ENCODE results near the gene VWC2L. TPM values are rescaled to one million over a fixed set of nuclear protein-coding genes. Genes with fewer than 3 reads are reported as not detected.

Gene VWC2L
- total and polyA plus RNA-seq, 2 experiments from 2014 or later: not detected

GRCh38 chr2:214469728-214470127 lies 58.9 kb downstream of the VWC2L start:
- H3K4me3 ChIP-seq: no peak overlapping the region
- 0 out of 2 replicates have a peak, but pooled peaks cover 6% of the 10 kb centered on the region for H3F3A ChIP-seq (ENCODE audit: insufficient read depth)
- no peak for DNase-seq
- no peaks in the 10 kb centered on the region for H3K9me2 ChIP-seq (ENCODE audit: insufficient read depth)
- no peaks in the 10 kb centered on the region for H4K20me1 ChIP-seq (ENCODE audit: insufficient read depth)
- no peak overlapping the region for H3K27ac ChIP-seq
- H2AFZ ChIP-seq: no peak overlapping the region
- H3K9me3 ChIP-seq (ENCODE audit: low read depth): no peaks in the 10 kb centered on the region
- no peak overlapping the region for H3K4me2 ChIP-seq (ENCODE audit: unreplicated experiment)
- no peak overlapping the region for H3K9ac ChIP-seq
- H3K79me2 ChIP-seq (ENCODE audit: insufficient read depth): no peaks in the 10 kb centered on the region
- no peak for TF ChIP-seq EZH2 (IDR thresholded peaks at IDR 0.05; ENCODE audit: insufficient read depth, poor library complexity, severe bottlenecking)
- no peak for TF ChIP-seq EZH2phosphoT487 (IDR thresholded peaks at IDR 0.05; ENCODE audit: insufficient read depth, low read depth)
- in situ Hi-C loops (cut with MboI): no loop called here
- whole genome bisulfite sequencing, 2 experiments (ENCODE audit: low coverage in 1 of 2, low lambda C conversion rate in 2 of 2, missing lambda C conversion rate in 2 of 2): 30 to 40% methylated on average over 3 of the region's 3 CpGs
- H3K36me3 ChIP-seq (ENCODE audit: low read depth): no peaks in the 10 kb centered on the region
- peaks cover 9% of the 10 kb centered on the region for H3K4me1 ChIP-seq (ENCODE audit: insufficient read depth)
- H3K27me3 ChIP-seq (replicated peaks; ENCODE audit: insufficient read depth): no peaks in the 10 kb centered on the region

DNA sequence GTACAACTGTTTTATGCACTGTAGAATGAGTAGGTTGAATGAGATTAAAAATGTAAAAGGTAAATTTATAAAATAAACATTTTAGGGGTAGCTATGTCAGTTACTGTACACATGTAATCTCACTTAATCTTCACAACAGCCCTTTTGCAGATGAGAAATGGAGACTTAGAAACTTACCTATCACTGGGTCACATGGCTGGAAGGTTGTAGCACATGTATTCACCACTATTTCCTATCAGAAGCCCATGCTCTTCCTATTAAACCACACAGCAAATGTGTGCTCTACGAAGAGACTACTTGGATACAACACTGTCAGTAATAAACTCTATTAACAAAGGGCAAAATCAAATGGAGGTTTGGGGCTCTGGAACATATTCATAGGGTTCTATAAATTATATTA lies 60.5 kb downstream of the VWC2L start:
- Histone ChIP-seq H3K4me1 (ENCODE audit: insufficient read depth) (no peaks in the 10 kb centered on the region), H4K20me1 (ENCODE audit: insufficient read depth) (no peaks in the 10 kb centered on the region), H3K9ac (no peak overlapping the region), H2AFZ (no peak overlapping the region), H3K4me2 (ENCODE audit: unreplicated experiment) (no peak overlapping the region), H3K9me3 (ENCODE audit: low read depth) (no peaks in the 10 kb centered on the region), H3F3A (ENCODE audit: insufficient read depth) (no peaks in the 10 kb centered on the region), H3K79me2 (ENCODE audit: insufficient read depth) (no peaks in the 10 kb centered on the region), H3K27ac (no peak overlapping the region), H3K36me3 (ENCODE audit: low read depth) (no peaks in the 10 kb centered on the region), H3K4me3 (no peak overlapping the region), H3K9me2 (ENCODE audit: insufficient read depth) (no peaks in the 10 kb centered on the region), H3K27me3 (replicated peaks; ENCODE audit: insufficient read depth) (no peaks in the 10 kb centered on the region)
- 10 to 15% methylated on average over 1 of the region's 1 CpG for WGBS, 2 experiments (ENCODE audit: low coverage in 1 of 2, low lambda C conversion rate in 2 of 2, missing lambda C conversion rate in 2 of 2)
- no peak for DNase-seq
- no peak for TF ChIP-seq EZH2 (IDR thresholded peaks at IDR 0.05; ENCODE audit: insufficient read depth, poor library complexity, severe bottlenecking)
- TF ChIP-seq EZH2phosphoT487 (IDR thresholded peaks at IDR 0.05; ENCODE audit: insufficient read depth, low read depth): no peak
- in situ Hi-C loops (cut with MboI): no loop called here

DNA sequence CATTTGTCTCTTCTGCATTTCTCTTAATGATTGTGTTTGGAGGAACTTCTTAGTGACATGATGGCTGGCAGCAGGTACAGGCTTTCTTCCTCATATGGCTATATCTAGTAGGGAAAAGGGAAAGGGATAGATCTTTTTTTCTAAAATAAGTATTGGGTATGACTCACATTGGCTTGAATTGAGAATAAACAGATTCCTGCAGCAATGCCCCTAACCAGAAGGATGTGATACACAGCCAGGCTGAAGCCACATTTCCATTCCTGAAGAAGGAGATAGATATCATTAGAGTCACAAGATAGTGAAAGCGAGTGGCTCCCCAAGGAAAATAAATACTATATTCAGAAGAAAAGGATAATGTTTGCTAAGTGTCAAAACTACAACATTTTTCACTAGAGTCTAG lies 61.1 kb downstream of the VWC2L start:
- Histone ChIP-seq H3K4me2 (ENCODE audit: unreplicated experiment) (no peak overlapping the region), H3K9me3 (ENCODE audit: low read depth) (no peaks in the 10 kb centered on the region), H3K4me3 (no peak overlapping the region), H4K20me1 (ENCODE audit: insufficient read depth) (no peaks in the 10 kb centered on the region), H3K9me2 (ENCODE audit: insufficient read depth) (no peaks in the 10 kb centered on the region), H3K27ac (no peak overlapping the region), H3K27me3 (replicated peaks; ENCODE audit: insufficient read depth) (no peaks in the 10 kb centered on the region), H3F3A (ENCODE audit: insufficient read depth) (no peaks in the 10 kb centered on the region), H2AFZ (no peak overlapping the region), H3K79me2 (ENCODE audit: insufficient read depth) (no peaks in the 10 kb centered on the region), H3K36me3 (ENCODE audit: low read depth) (no peaks in the 10 kb centered on the region), H3K4me1 (ENCODE audit: insufficient read depth) (no peaks in the 10 kb centered on the region), H3K9ac (no peak overlapping the region)
- no peak for DNase-seq
- 24 to 36% methylated on average over 1 of the region's 1 CpG for WGBS, 2 experiments (ENCODE audit: low coverage in 1 of 2, low lambda C conversion rate in 2 of 2, missing lambda C conversion rate in 2 of 2)
- in situ Hi-C loops (cut with MboI): no loop called here
- TF ChIP-seq EZH2 (IDR thresholded peaks at IDR 0.05; ENCODE audit: insufficient read depth, poor library complexity, severe bottlenecking) (no peak), EZH2phosphoT487 (IDR thresholded peaks at IDR 0.05; ENCODE audit: insufficient read depth, low read depth) (no peak)

DNA sequence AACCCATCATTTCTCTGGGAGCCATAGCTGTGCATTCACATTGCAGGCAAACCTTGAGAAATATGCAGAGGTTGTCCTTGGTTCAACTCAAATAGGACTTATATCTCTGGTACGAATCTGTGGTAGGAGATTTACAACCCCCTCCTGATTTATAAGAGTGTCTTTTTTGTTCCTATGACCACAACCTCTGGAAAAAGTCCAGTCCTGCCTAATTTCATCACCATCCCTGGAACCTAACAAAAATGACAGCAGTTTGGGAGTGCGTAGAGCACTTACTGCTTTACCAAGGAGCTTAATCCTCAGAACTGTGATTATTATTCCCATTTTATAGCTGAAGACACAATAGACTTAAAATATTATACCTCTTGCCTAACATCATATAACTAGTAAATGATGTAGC lies 66.5 kb downstream of the VWC2L start:
- H3K9ac ChIP-seq: no peak overlapping the region
- TF ChIP-seq EZH2phosphoT487 (IDR thresholded peaks at IDR 0.05; ENCODE audit: insufficient read depth, low read depth): no peak
- no peak for TF ChIP-seq EZH2 (IDR thresholded peaks at IDR 0.05; ENCODE audit: insufficient read depth, poor library complexity, severe bottlenecking)
- H3K9me2 ChIP-seq (ENCODE audit: insufficient read depth): no peaks in the 10 kb centered on the region
- no peak overlapping the region for H2AFZ ChIP-seq
- H3F3A ChIP-seq (ENCODE audit: insufficient read depth): no peaks in the 10 kb centered on the region
- no peaks in the 10 kb centered on the region for H4K20me1 ChIP-seq (ENCODE audit: insufficient read depth)
- no peak for DNase-seq
- H3K4me1 ChIP-seq (ENCODE audit: insufficient read depth): no peaks in the 10 kb centered on the region
- H3K9me3 ChIP-seq (ENCODE audit: low read depth): no peaks in the 10 kb centered on the region
- in situ Hi-C loops (cut with MboI): no loop called here
- H3K79me2 ChIP-seq (ENCODE audit: insufficient read depth): no peaks in the 10 kb centered on the region
- 15 to 20% methylated on average over 2 of the region's 2 CpGs for WGBS, 2 experiments (ENCODE audit: low coverage in 1 of 2, low lambda C conversion rate in 2 of 2, missing lambda C conversion rate in 2 of 2)
- no peak overlapping the region for H3K27ac ChIP-seq
- no peaks in the 10 kb centered on the region for H3K36me3 ChIP-seq (ENCODE audit: low read depth)
- no peak overlapping the region for H3K4me3 ChIP-seq
- no peaks in the 10 kb centered on the region for H3K27me3 ChIP-seq (replicated peaks; ENCODE audit: insufficient read depth)
- H3K4me2 ChIP-seq (ENCODE audit: unreplicated experiment): no peak overlapping the region

- Histone ChIP-seq H3K4me1 (ENCODE audit: insufficient read depth) (no peaks in the 10 kb centered on the region), H3K9ac (no peak overlapping the region), H3K36me3 (ENCODE audit: low read depth) (no peaks in the 10 kb centered on the region), H3K9me2 (ENCODE audit: insufficient read depth) (no peaks in the 10 kb centered on the region), H3K4me3 (no peak overlapping the region), H2AFZ (no peak overlapping the region), H3K4me2 (ENCODE audit: unreplicated experiment) (no peak overlapping the region), H3K27ac (no peak overlapping the region), H3K9me3 (ENCODE audit: low read depth) (no peaks in the 10 kb centered on the region), H3F3A (ENCODE audit: insufficient read depth) (no peaks in the 10 kb centered on the region), H4K20me1 (ENCODE audit: insufficient read depth) (no peaks in the 10 kb centered on the region), H3K79me2 (ENCODE audit: insufficient read depth) (no peaks in the 10 kb centered on the region), H3K27me3 (replicated peaks; ENCODE audit: insufficient read depth) (no peaks in the 10 kb centered on the region)
- peak; percentile 6 for DNase-seq
- in situ Hi-C loops (cut with MboI): no loop called here
- WGBS, 2 experiments (ENCODE audit: low coverage in 1 of 2, low lambda C conversion rate in 2 of 2, missing lambda C conversion rate in 2 of 2): 2 to 5% methylated on average over 1 of the region's 1 CpG
- no peak for TF ChIP-seq EZH2 (IDR thresholded peaks at IDR 0.05; ENCODE audit: insufficient read depth, poor library complexity, severe bottlenecking)
- no peak for TF ChIP-seq EZH2phosphoT487 (IDR thresholded peaks at IDR 0.05; ENCODE audit: insufficient read depth, low read depth)
These were observed 70.3 kb downstream of the VWC2L start for GRCh38 chr2:214481204-214481603.
